HAP-1 (cell line): ENCODE measurements around the gene CYP3A4.

Experiments
- DNase-seq, 2 experiments: peaks; one replicate each; pipeline ENCODE4 v3.0.0-alpha.2; 2016 to 2020; ENCODE audit warnings: low spot score in 2 of 2
- H3K27me3 ChIP-seq: fragments of 250-450 bp; sonication (Bioruptor Pico); 2 replicates; pipeline ENCODE4 v1.5.1; 2020; ENCODE audit warnings: low read depth, mild to moderate bottlenecking, moderate library complexity
- H3K36me3 ChIP-seq: fragments of 250-450 bp; sonication (Bioruptor Pico); replicated peaks from 2 replicates; pipeline ENCODE4 v1.5.1; 2020; ENCODE audit warnings: mild to moderate bottlenecking
- H3K4me1 ChIP-seq: fragments of 250-450 bp; sonication (Bioruptor Pico); 2 replicates; pipeline ENCODE4 v1.5.1; 2020; ENCODE audit warnings: mild to moderate bottlenecking
- H3K4me3 ChIP-seq: fragments of 250-450 bp; sonication (Bioruptor Pico); 2 replicates; pipeline ENCODE4 v1.5.1; 2020; ENCODE audit warnings: mild to moderate bottlenecking, moderate library complexity
- H3K9me3 ChIP-seq: fragments of 250-450 bp; sonication (Bioruptor Pico); 2 replicates; pipeline ENCODE4 v1.5.1; 2020; ENCODE audit warnings: mild to moderate bottlenecking, moderate library complexity
- in situ Hi-C: fragments of 300-500 bp; cut with MboI; formaldehyde crosslinking; loops from 3 replicates; pipeline ENCODE4 v1.14.3; 2020; ENCODE audit warnings: low sequenced_read_pairs, inconsistent platforms, mixed read lengths

The CYP3A4 gene

DNA sequence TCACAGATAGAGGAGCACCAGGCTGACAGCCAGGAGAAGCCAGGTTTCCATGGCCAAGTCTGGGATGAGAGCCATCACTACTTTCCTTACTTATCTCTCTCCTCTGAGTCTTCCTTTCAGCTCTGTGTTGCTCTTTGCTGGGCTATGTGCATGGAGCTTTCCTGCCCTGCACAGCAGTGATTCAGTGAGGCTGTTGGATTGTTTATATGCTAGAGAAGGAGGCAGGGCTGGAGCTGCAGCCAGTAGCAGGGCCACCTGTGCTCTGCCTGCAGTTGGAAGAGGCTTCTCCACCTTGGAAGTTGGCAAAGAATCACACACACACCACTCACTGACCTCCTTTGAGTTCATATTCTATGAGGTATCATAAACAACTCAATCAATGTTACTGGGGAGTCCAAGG, at the start of gene CYP3A4:
Gene CYP3A4, minus strand, starts transcription at position 178 of the 400 bp plus-strand sequence. Its CDS starts 103 bp downstream, at position 75.
- DNase-seq = no peak
- no peaks in the 10 kb centered on the region for H3K4me1 ChIP-seq
- H3K9me3 ChIP-seq = no peaks in the 10 kb centered on the region
- peaks cover 22% of the 10 kb centered on the region; the same call in 1 of the 2 replicates for H3K27me3 ChIP-seq
- no peak within 1 kb of the TSS for H3K4me3 ChIP-seq
- H3K36me3 ChIP-seq = no peaks in the 10 kb centered on the region
- in situ Hi-C loops = no loop called here

DNA sequence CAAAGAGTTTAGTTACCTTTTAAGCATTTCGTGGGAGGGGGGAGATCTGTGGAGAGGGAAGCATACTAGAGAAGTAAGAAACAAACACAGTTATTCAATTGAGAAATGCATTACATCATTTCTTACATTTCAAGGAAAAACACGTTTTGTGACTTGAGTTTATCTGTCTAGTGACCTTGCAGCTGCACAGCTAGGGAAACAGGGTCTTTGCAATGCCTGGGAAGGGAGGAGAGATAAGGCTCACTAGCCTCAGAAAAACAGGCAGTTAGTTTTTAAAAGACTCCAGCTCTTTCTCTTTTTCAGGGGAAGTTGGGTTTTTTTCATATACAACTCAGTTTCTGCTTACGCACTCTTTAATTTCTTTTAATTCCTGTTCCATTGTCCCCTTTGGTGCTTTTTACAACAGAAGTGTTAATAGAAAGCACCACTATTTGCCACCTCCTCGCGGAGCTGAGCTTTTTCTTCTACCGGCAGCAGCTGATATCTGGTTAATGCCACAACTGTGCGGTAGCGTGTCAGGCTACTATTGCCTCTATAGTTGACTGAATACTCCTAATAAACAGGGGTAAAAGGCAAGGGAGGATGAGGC, 49.4 kb upstream of the CYP3A4 start:
- Histone ChIP-seq H3K4me3 (no peak overlapping the region), H3K27me3 (no peaks in the 10 kb centered on the region), H3K36me3 (no peaks in the 10 kb centered on the region), H3K4me1 (no peaks in the 10 kb centered on the region), H3K9me3 (no peaks in the 10 kb centered on the region)
- in situ Hi-C loops = no loop called here
- DNase-seq = no peak

DNA sequence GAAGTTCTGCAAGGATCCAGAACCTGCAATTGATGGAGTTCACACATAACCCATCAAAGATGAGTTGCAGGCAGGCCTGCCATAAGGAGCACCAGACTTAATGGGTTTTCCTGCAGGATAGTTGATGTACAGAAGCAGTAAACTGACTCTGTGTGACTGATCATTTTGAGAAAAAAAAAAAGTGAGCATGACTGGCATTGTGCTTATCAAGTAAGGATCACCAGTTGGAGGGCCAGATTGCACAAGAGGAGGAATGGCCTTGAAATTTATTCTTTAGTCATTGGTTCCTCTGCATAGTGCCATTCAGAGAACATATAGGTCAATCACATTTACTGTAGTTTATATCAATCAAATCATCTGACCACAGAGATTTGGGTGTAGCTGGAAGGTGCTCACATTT, 47.6 kb upstream of the CYP3A4 start:
- in situ Hi-C loops = no loop called here
- Histone ChIP-seq H3K4me3 (no peak overlapping the region), H3K9me3 (no peaks in the 10 kb centered on the region), H3K4me1 (no peaks in the 10 kb centered on the region), H3K36me3 (no peaks in the 10 kb centered on the region), H3K27me3 (no peaks in the 10 kb centered on the region)
- no peak for DNase-seq

DNA sequence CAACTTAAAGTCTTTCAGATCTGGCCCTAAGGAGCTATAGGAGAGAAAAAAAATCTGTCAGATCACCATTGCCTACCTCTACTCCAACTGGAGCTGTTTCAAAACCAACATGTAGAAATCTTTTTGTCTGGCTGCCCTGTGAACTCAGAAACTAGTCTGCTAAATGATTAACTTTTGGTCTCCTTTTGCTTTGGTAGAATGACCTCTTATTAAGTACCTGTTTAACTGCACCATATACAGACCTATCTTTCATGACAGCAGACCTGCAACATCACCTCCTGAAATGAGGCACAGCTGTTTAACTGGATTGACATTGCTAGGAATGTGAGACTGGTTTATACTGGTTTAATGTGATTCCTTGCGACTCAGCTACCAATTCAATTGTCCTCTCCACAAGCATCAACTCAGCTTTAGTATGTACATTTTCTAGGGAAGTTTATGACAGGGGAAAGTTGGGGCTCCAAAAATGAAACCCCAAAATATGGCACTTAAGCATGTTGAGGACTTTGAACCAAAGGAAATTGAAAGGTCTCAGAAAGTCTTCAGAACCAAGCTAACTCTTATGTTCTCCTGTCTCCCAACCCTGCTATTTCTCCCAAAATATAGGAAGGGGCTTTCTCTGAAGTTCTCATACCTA, 45.7 kb upstream of the CYP3A4 start:
- Histone ChIP-seq H3K27me3 (no peaks in the 10 kb centered on the region), H3K4me1 (no peaks in the 10 kb centered on the region), H3K9me3 (no peaks in the 10 kb centered on the region), H3K4me3 (no peak overlapping the region), H3K36me3 (no peaks in the 10 kb centered on the region)
- no peak for DNase-seq
- in situ Hi-C loops = no loop called here

DNA sequence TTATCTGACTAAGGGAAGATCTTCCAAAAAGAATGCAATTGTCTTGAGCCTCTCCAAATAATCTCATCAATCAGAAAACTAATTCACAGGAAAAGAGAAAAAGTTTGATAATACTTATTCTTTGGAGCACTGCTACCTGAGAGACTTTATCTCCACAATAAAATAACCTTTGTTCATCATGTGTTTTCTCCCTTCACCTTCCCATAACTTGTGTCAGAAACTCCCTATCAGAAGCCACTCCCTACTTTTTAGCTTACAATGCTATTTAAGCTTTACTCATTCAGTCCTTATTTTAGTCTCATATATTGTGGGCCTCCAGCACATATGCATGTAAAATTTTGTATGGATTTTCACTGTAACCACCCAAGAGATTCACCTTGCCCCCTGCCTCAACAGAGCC, 44.8 kb upstream of the CYP3A4 start:
- no peak for DNase-seq
- Histone ChIP-seq H3K36me3 (no peaks in the 10 kb centered on the region), H3K4me3 (no peak overlapping the region), H3K4me1 (no peaks in the 10 kb centered on the region), H3K27me3 (no peaks in the 10 kb centered on the region), H3K9me3 (no peaks in the 10 kb centered on the region)
- in situ Hi-C loops = no loop called here

DNA sequence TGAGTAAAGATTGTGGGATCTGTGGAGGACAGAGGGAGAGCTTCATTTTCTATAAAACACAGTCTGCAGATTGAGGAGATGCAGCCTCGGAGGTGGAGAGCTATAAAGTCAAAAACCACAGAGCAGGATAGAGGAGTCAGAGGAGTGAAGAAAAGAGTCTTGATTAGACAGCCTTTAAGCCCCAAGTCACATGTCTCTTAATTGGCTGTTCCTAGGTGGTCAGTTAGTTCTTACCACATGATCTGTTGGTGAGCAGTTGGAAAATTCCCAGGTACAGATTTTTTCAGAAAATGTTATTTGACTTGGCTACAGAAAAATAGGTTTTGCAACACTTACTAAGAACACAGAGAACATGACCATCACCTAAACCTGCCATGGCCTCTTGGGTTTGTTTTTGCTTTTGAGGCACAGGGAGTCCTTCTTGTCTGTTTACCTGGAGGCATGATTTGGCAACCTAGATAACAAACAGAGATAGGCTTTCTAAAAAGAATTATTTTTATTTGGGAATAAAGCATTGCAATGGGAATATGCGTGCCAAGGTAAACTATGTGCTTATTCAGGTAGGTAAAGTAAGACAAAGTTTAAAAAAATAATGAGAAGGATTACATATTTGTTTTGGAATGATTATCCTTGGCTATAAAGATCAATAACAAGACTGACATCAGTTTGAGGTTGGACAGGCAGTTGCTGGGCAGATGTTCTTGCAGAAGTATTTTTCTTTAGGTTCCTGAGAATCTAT, 43.2 kb upstream of the CYP3A4 start:
- in situ Hi-C loops = no loop called here
- H3K4me3 ChIP-seq = no peak overlapping the region
- no peak for DNase-seq

DNA sequence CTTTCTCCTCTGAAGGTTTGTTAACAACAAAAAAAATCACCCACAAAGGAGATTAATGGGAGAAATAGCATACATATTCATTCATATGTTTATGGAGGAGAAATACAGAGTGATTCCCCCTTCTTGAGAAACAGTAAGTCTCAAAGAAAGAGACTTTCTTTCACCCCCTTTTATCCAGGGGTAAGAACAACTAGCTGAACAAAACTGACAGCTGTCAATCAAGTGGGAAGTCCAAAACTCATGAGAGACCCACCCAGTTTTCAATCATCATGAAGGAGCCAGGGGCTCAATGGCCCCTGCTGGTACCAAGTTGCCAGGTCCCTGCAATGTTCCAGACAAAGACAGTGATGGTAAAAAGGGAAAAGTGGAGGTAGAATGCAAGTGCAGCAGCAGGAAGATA, 41.9 kb upstream of the CYP3A4 start:
- no peak overlapping the region for H3K4me3 ChIP-seq
- H3K9me3 ChIP-seq = no peaks in the 10 kb centered on the region
- in situ Hi-C loops = no loop called here
- H3K36me3 ChIP-seq = no peaks in the 10 kb centered on the region
- H3K4me1 ChIP-seq = no peaks in the 10 kb centered on the region
- H3K27me3 ChIP-seq = no peaks in the 10 kb centered on the region
- no peak for DNase-seq

More for the DNA sequence above, 43.2 kb upstream of the CYP3A4 start:
- H3K4me1 ChIP-seq = no peaks in the 10 kb centered on the region
- no peaks in the 10 kb centered on the region for H3K36me3 ChIP-seq
- H3K9me3 ChIP-seq = no peaks in the 10 kb centered on the region
- H3K27me3 ChIP-seq = no peaks in the 10 kb centered on the region

DNA sequence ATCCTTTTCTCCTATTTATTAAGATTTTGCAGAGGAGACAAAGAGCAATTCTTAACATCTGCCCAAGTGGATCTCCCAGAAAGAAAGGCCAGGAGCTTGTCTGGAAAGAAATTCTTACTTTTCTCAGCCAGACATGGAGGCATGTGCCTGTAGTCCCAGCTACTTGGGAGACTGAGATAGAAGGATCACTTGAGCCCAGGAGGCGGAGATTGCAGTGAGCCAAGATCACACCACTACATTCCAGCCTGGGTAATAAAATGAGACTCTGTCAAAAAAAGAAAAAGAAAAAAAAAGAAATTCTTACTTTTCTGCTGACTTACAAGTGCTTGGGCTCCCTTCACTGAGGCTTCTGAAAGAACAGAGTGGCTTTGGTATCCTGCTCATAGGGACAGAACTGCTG, 41.5 kb upstream of the CYP3A4 start:
- Histone ChIP-seq H3K4me1 (no peaks in the 10 kb centered on the region), H3K9me3 (no peaks in the 10 kb centered on the region), H3K36me3 (no peaks in the 10 kb centered on the region), H3K4me3 (no peak overlapping the region), H3K27me3 (no peaks in the 10 kb centered on the region)
- no peak for DNase-seq
- in situ Hi-C loops = no loop called here

DNA sequence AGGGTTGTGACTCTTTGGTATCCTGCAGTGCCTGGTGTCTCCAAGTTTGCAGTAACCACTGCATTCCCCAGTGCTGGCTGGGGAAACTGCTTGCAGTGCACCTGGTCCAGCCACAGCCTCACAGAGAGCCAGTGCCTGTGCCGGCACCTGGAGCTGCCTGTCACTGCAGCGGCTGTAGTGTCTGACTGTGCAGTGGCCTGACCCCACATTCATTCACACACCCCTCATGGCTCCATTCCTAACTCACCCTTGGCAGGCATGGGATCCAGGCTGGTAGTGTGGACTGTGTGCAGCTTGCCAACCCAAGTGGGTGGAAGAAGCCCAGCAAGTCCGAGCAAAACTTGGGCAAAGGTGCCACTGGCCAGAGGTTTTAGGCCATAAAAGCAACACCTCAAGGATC, 40.1 kb upstream of the CYP3A4 start:
- H3K4me3 ChIP-seq = no peak overlapping the region
- no peaks in the 10 kb centered on the region for H3K27me3 ChIP-seq
- no peaks in the 10 kb centered on the region for H3K9me3 ChIP-seq
- H3K36me3 ChIP-seq = no peaks in the 10 kb centered on the region
- no peak for DNase-seq
- in situ Hi-C loops = no loop called here
- H3K4me1 ChIP-seq = no peaks in the 10 kb centered on the region

DNA sequence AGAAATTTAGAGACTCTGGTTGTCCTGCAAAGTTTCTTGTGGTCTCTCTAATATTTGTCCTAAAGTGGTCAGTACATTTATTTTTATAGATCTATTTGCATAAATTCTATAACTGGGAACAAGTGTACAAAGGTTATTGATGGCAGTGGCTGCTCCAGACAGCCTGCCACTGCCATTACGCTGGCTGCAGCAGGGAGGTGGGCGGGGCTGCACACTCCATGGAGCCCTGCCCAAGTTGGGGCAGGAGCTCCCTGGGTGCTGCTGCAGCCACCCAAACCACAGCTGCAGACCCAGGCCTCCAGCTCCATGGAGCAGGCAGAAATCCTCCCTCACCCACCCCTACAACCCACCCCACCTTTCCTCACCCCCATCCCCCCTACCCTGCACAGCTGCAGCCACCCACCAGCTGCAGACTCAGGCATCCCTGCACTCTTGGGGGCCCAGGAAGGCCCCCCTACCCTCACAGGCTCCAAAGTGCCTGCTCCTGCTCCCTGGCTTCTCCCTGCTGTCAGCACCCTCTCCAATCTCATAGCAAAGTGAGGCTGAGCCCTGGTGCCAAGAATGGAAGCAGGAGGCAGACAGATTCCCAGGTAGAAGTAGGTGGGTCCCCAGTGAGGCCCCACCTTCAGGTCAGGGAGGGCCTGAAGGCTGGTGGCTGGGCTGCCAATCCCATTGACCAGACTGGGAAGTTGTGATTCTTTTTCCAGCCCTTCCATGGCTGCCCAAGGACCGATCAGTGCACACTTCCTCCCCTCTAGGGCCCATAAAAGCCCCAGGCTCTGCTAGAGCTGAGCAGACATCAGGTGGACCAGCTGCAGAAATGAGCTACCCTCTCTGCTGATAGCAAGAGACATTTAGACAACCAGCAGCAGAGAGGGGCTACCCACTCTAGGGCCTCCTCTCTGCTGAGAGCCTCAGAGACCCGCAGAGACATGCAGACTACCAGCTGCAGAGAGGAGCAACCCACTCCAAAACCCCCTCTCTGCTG, 39.0 kb upstream of the CYP3A4 start:
- in situ Hi-C loops = no loop called here
- no peaks in the 10 kb centered on the region for H3K27me3 ChIP-seq
- no peak overlapping the region for H3K4me3 ChIP-seq
- DNase-seq = no peak
- no peaks in the 10 kb centered on the region for H3K36me3 ChIP-seq
- no peaks in the 10 kb centered on the region for H3K4me1 ChIP-seq
- no peaks in the 10 kb centered on the region for H3K9me3 ChIP-seq

DNA sequence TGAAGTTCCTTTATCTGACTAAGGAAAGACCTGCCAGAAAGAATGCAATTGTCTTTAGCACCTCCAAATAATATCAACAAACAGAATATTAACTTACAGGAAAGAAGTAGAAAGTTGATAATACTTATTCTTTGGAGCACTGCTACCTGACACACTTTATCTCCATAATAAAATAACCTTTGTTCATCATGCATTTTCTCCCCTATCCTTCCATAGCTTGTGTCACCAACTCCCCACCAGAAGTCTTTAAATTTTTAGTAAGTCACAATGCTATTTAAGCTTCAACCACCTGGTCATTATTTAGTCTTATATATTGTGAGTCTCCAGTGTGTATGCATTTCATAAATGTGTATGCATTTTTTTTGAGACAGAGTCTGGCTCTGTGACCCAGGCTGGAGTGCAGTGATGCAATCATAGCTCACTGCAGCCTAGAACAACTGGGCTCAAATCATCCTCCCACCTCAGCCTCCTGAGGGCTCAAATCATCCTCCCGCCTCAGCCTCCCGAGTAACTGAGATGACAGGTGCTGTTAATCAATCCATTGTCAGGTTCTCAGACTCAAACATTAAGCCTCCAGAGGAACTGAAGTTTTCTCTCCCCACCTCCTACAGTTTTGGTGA, 36.5 kb upstream of the CYP3A4 start:
- DNase-seq = no peak
- no peaks in the 10 kb centered on the region for H3K36me3 ChIP-seq
- no peaks in the 10 kb centered on the region for H3K27me3 ChIP-seq
- H3K4me3 ChIP-seq = no peak overlapping the region
- no peaks in the 10 kb centered on the region for H3K4me1 ChIP-seq
- in situ Hi-C loops = no loop called here
- no peaks in the 10 kb centered on the region for H3K9me3 ChIP-seq

DNA sequence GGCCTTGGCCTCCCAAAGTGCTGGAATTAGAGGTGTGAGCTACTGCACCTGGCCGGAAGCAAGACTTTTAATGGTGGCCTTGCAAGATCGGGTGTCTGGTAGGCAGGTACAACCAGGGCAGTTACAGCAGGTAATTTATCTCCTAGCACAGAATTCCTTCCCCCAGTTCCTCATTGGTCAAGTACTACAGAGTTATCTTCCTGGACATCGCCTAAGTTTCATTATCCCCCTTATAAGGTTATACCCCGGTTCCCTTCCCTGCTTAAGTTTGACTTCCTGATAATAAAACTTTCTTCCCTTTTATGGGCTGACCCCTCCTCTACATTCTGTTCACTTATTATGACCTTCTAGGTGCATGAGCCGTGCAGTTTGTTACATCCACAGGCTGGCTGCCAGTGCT, 24.8 kb upstream of the CYP3A4 start:
- in situ Hi-C loops = no loop called here

DNA sequence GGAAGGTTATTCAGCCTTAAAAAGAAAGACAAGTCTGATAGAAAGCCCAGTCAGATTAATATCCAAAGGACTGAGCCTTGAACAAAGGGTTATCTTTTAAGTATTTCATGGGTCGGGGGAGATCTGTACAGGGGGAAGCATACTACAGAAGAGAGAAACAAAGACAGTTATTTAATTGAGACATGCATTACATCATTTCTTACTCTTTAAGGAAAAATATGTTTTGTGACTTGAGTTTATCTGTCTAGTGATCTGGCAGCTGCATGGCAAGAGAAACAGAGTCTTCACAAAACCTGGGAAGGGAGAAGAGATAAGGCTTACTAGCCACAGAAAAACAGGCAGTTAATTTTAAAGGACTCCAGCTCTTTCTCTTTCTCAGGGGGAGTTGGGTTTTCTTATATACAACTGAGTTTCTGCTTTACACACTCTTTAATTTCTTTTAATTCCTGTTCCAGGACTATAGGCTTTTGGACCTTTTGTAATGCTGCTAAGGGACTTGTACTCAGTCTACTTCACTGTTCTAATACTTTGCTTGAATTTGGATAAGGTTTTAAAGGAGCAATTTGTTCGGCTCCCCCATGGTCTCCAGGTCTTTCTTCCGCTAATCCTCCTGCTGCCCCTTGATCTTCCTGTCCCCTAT, 23.0 kb upstream of the CYP3A4 start:
- H3K4me3 ChIP-seq = no peak overlapping the region
- no peaks in the 10 kb centered on the region for H3K9me3 ChIP-seq
- H3K36me3 ChIP-seq = no peaks in the 10 kb centered on the region
- no peak for DNase-seq
- in situ Hi-C loops = no loop called here
- H3K27me3 ChIP-seq = peaks cover 6% of the 10 kb centered on the region; the same call in 1 of the 2 replicates
- H3K4me1 ChIP-seq = no peaks in the 10 kb centered on the region

More for the DNA sequence above, 24.8 kb upstream of the CYP3A4 start:
- no peaks in the 10 kb centered on the region for H3K9me3 ChIP-seq
- no peaks in the 10 kb centered on the region for H3K36me3 ChIP-seq
- H3K4me3 ChIP-seq = no peak overlapping the region
- no peaks in the 10 kb centered on the region for H3K4me1 ChIP-seq
- no peak for DNase-seq
- peaks cover 6% of the 10 kb centered on the region; the same call in 1 of the 2 replicates for H3K27me3 ChIP-seq
